Measurements from ENCODE around the gene FIG4.

DNA sequence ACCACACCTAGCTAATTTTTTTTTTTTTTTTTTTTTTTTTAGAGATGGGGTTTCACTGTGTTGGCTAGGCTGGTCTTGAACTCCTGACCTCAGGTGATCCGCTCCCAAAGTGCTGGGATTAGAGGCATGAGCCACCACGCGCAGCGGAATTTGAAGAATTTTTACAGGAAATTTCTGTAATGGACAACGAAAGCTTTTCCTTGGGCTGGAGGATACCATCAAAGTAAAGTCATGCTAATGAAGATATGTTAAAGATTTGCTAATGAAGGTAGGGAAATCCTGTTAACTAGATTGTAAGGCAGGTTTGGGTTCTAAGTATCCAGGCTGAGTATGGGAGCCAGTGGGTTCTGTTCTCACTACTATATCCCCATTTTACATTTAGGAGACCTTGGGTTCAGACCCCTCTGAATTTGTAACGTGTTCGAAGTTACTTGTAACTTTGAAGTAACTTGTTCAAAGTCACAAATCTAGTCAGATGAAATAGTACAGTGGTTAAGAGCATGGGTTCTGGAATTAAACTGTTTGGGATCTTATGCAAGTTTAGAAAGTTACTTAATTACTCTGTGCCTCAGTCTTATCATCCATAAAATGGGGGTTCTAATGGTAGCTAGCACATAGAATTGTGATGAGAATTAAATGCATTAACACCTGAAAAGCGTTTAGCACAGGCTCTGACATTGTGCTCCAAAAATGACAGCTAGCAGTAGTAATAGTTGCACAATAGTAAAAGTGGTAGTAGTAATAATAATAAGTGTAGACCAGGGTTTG lies 163.6 kb downstream of the FIG4 start:
- TF ChIP-seq, protein P1, sequence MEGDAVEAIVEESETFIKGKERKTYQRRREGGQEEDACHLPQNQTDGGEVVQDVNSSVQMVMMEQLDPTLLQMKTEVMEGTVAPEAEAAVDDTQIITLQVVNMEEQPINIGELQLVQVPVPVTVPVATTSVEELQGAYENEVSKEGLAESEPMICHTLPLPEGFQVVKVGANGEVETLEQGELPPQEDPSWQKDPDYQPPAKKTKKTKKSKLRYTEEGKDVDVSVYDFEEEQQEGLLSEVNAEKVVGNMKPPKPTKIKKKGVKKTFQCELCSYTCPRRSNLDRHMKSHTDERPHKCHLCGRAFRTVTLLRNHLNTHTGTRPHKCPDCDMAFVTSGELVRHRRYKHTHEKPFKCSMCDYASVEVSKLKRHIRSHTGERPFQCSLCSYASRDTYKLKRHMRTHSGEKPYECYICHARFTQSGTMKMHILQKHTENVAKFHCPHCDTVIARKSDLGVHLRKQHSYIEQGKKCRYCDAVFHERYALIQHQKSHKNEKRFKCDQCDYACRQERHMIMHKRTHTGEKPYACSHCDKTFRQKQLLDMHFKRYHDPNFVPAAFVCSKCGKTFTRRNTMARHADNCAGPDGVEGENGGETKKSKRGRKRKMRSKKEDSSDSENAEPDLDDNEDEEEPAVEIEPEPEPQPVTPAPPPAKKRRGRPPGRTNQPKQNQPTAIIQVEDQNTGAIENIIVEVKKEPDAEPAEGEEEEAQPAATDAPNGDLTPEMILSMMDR (IDR thresholded peaks at IDR 0.05) = no peak
- no peak for TF ChIP-seq POLR2A (IDR thresholded peaks at IDR 0.05)
